Ishikawa (cell line): Measurements from ENCODE around the gene TXNDC5.

Source experiments
- CEBPB ChIP-seq: IDR thresholded peaks from 2 replicates; pipeline ENCODE4 v1.6.1; 2012
- CREB1 ChIP-seq: IDR thresholded peaks from 2 replicates; pipeline ENCODE4 v1.6.1; 2012; ENCODE audit warnings: low read depth
- EGR1 ChIP-seq: IDR thresholded peaks from 2 replicates; pipeline ENCODE4 v1.6.1; 2012
- EP300 ChIP-seq: IDR thresholded peaks from 2 replicates; pipeline ENCODE4 v1.6.1; 2012; ENCODE audit warnings: borderline replicate concordance
- FOXM1 ChIP-seq: IDR thresholded peaks from 2 replicates; pipeline ENCODE4 v1.6.1; 2012; ENCODE audit warnings: low read depth, borderline replicate concordance
- NFIC ChIP-seq: IDR thresholded peaks from 2 replicates; pipeline ENCODE4 v1.6.1; 2012
- RAD21 ChIP-seq: IDR thresholded peaks from 2 replicates; pipeline ENCODE4 v1.6.1; 2012; ENCODE audit warnings: low read depth
- REST ChIP-seq: IDR thresholded peaks from 2 replicates; pipeline ENCODE4 v1.6.1; 2012; ENCODE audit warnings: low read depth, mild to moderate bottlenecking
- TAF1 ChIP-seq: IDR thresholded peaks from 2 replicates; pipeline ENCODE4 v1.6.1; 2012; ENCODE audit warnings: low read depth, mild to moderate bottlenecking
- TCF12 ChIP-seq: IDR thresholded peaks from 2 replicates; pipeline ENCODE4 v1.6.1; 2012; ENCODE audit warnings: low read depth
- TEAD4 ChIP-seq: IDR thresholded peaks from 2 replicates; pipeline ENCODE4 v1.6.1; 2012
- USF1 ChIP-seq: IDR thresholded peaks from 2 replicates; pipeline ENCODE4 v1.6.1; 2012
- YY1 ChIP-seq: IDR thresholded peaks from 2 replicates; pipeline ENCODE4 v1.6.1; 2012; ENCODE audit warnings: low read depth
- ZBTB7A ChIP-seq: IDR thresholded peaks from 2 replicates; pipeline ENCODE4 v1.6.1; 2012; ENCODE audit warnings: low read depth
- TF ChIP-seq, protein P1 (sequence below): IDR thresholded peaks from 2 replicates; pipeline ENCODE4 v1.6.1; 2012

The TXNDC5 gene

GRCh38 chr6:7888587-7889357, 21.8 kb downstream of the TXNDC5 start:
- TF ChIP-seq FOXM1 (no peak), YY1 (no peak), NFIC (no peak)
- TF ChIP-seq, protein P1, sequence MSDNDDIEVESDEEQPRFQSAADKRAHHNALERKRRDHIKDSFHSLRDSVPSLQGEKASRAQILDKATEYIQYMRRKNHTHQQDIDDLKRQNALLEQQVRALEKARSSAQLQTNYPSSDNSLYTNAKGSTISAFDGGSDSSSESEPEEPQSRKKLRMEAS: no peak

DNA sequence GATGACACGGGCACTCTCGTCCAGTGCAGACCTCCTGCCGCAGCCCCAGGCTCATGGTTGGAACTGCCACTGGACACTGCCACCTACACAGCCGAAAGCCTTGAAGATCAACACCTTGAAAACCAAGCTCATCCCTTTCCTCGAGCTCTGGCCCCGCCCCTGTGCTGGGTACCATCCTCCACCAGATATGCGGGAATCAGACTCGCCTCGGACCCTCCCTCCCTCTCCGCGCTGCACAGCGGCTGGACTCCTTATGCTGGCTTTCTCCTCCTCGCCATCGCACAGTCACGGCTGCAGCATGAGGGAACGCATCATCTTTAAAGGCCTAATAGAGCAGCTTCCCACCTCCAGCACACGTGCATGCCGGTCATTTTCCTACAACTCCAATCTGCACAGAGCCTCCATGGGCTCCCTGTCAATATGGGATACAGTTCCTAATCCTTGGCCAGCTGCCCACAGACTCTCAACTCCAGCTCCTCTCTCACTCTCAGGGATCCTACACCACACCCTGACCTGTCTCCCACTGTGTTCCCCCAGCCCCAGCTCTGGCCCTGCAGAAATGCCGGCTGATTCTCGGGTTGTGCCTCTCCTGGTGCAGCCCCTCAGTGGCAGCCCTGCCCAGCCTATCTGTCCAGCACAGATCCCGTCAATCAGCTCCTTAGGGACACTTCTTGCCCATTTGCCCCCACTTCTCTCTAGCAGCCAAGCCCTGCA, 23.2 kb downstream of the TXNDC5 start:
- TF ChIP-seq ZBTB7A (no peak), TAF1 (no peak), FOXM1 (no peak), EP300 (no peak), RAD21 (no peak), TEAD4 (no peak), REST (no peak), USF1 (no peak), CREB1 (no peak), EGR1 (no peak), YY1 (no peak), TCF12 (no peak), CEBPB (no peak), NFIC (no peak)
- TF ChIP-seq, protein P1: no peak

DNA sequence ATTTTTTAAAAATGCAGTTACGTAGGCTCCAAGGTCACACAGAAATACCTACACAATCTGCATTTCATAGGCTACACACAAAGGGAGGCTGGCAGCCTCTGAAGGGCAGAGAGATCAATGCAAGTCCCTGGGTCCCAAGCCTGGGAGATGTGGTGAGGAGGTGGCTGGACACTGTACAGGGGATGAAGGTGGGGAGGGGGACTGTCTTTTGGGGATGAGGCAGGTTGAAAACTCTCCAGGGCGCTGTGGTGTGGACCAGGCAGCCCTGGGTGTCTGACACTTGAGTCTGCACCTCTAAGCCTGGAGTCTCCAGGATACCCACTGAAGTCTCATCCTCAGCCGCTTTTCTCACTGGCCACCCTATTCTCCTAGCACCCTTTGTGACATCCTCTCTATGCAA, 24.5 kb downstream of the TXNDC5 start:
- TF ChIP-seq EGR1 (no peak), NFIC (no peak), TAF1 (no peak), FOXM1 (no peak), USF1 (no peak), CREB1 (no peak), RAD21 (no peak), EP300 (no peak), REST (no peak), YY1 (no peak), CEBPB (no peak)
- TF ChIP-seq, protein P1: no peak

DNA sequence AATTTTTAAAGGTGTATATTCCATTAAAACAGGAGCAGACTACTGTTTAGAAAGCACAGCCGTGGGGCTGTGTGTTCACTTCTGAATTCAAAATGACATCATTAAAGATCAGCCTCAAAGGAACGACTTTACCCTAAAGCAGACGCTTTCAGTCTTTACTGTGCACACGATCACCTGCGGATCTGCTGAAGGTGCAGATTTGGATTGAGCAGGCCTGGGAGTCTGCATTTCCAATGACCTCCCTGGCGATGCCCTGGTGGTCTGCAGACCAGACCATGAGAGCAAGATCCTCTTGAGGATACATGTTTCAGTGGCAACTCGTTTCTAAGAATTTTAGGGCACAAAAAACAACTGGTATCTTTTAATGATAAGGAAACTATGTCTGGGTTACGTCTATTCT, 27.2 kb downstream of the TXNDC5 start:
- TF ChIP-seq EGR1 (no peak), FOXM1 (no peak)

DNA sequence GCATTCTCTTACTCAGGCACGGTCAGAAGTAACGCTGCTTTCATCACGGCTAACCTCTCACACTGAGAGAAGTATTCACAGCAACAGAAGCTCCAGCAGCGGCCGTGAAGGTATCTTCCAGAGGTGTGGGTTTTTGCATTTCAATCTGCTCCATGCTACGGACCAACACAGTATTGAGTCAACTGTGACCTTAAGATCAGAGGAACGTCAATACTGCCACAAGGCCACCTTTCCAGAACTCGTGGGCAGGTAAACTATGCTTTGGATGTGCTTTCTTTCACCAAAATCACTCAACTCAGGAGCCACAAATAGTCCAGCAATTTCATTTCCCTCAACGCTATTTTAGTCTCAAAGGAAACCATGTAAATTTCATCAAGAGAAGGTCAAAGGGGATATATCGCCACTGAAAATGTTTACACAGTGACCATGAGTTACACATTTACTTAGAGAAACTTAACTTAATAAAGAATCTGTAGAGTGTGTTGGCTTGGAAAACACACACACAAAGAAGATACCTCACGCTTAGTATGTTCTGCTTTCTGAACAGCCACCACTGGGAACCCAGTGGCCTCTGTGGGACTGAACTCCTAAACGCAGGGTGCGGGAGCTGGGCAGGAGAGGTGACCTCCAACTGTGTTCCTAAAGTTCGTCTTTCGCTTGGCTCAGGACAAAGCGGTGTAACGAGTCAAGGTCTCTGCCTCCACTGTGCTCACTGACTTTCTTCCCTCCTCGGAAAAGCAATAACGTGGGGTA, 27.9 kb downstream of the TXNDC5 start:
- TF ChIP-seq, protein P1: no peak
- TF ChIP-seq CREB1: no peak
- no peak for TF ChIP-seq EP300
- TF ChIP-seq YY1: no peak
- TF ChIP-seq CEBPB: no peak
- TF ChIP-seq RAD21: no peak
- TF ChIP-seq NFIC: no peak
- TF ChIP-seq FOXM1: no peak
- no peak for TF ChIP-seq ZBTB7A
- no peak for TF ChIP-seq USF1
- no peak for TF ChIP-seq TCF12
- TF ChIP-seq EGR1: no peak
- TF ChIP-seq REST: no peak
- no peak for TF ChIP-seq TAF1
- no peak for TF ChIP-seq TEAD4
